ENCODE measurements around the gene PPP6R2.
"Not testable (repeated sequence)": the region's sequence is repeated elsewhere in the genome, so short reads cannot be mapped to it uniquely, and the experiment has no call there.

Gene PPP6R2

DNA sequence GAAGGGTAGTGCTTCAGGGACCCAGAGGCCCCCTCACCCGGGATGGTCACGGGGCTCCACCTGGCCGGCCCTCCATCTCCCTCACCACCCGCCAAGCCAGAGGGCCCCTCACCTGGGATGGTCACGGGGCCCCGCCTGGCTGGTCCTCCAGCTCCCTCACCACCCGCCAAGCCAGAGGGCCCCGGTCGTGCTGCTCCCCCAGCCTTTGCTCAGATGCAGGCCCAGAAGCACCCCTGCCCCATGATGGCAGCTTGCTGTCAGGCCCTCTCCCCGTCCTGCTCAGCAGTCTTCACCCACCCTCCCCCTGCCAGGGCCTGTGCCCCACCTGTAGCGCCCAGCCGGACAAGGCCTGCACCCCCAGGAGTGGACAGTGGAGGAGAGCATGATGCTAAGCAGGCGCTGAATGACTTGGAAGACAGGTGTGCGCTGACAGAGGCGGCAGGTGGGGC lies 23.6 kb upstream of the PPP6R2 start:
- DNase-seq = no peak

DNA sequence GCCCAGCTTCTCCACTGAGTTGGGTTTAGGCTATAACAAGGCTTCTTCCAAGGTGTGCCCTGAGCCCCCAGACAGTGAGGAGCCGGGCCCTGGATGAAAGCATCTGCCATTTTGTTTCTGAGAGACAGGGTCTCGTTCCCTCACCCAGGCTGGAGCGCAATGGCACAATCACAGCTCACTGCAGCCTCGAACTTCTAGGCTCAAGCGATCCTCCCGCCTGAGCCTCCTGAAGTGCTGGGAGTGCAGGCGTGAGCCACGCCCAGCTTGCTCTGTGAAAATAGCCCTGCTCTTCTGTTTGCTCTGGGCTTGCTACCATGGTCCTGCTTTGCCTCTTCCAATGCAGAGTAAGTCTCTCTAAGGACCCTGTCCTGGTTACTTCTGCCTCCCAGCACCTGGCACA lies 23.0 kb upstream of the PPP6R2 start:
- DNase-seq = no peak

GRCh38 chr22:50320671-50321325 lies 22.3 kb upstream of the PPP6R2 start:
- DNase-seq = no peak

DNA sequence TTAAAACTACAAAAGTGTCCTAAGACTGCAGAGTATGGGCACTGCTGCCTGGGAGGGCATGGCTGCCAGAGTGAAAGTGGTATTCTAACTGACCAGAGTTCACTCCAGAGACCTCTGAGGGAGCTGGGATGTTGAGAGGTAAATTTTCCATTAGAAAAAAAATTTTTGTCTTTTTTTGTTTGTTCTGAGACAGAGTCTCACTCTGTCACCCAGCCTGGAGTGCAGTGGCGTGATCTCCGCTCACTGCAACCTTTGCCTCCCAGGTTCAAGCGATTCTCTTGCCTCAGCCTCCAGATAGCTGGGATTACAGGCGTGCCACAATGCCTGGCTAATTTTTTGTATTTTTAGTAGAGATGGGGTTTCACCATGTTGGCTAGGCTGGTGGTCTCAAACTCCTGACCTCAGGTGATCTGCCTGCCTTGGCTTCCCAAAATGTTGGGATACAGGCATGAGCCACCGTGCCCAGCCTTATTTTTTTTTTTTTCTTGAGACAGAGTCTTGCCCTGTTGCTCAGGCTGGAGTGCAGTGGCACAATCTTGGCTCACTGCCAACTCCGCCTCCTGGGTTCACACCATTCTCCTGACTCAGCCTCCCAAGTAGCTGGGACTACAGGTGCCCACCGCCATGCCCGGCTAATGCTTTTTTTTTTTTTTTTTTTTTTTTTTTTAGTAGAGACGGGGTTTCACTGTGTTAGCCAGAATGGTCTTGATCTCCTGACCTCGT lies 20.6 kb upstream of the PPP6R2 start:
- not testable (repeated sequence) for DNase-seq

GRCh38 chr22:50323900-50324299 lies 19.2 kb upstream of the PPP6R2 start:
- no peak for DNase-seq

DNA sequence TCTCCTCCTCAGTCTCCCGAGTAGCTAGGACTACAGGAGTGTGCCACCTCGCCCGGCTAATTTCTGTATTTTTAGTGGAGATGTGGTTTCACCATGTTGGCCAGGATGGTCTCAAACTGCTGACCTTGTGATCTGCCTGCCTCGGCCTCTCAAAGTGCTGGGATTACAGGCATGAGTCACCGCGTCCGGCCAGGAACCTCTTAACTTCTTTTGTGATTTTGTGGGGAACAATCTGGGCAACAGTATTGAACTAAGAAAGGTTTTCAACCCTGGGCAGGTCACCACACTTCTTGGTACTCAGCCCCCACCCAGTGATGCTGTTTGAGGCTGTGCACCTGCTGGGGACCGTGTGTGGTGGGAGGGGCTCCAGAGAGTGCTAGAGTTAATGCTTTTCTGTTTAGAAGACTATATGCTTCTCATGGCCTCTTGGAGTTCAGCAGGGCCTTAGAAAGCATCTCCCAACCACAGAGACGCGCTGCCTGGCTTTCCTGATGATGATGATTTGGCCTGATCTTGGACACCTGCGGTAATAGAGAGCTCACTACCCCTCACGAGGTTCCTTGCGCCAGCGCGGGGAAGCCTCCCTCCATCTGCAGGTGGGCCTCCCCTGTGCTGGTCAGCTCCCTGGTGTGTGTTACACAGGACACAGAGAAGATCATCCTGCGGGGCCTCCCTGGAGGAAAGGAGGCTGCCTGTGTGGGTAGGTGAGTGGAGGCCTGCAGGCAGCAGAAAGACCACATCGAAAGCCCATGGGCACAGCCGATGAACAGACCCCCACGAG lies 17.5 kb upstream of the PPP6R2 start:
- no peak for DNase-seq

GRCh38 chr22:50326225-50326955 lies 16.7 kb upstream of the PPP6R2 start:
- DNase-seq = no peak

- DNase-seq = peak; percentile 61 to 75
Measured at GRCh38 chr22:50326956-50327710, 16.0 kb upstream of the PPP6R2 start, which contains the start of gene DENND6B. Gene DENND6B, minus strand, starts transcription at chr22:50327012. Its CDS starts 24 bp downstream, at chr22:50326988.

DNA sequence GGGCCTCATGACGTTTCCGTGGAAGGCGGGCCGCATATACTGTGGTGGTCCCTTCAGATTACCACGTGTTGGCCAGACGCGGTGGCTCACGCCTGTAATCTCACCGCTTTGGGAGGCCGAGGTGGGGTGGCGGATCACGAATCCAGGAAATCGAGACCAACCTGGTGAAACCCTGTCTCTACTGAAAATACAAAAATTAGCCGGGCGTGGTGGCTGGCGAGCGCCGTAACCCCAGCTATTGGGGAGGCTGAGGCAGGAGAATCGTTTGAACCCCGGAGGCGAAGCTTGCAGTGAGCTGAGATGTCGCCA lies 15.5 kb upstream of the PPP6R2 start:
- DNase-seq = no peak

- DNase-seq = no peak
Measured at GRCh38 chr22:50329236-50329635, 13.9 kb upstream of the PPP6R2 start.

DNA sequence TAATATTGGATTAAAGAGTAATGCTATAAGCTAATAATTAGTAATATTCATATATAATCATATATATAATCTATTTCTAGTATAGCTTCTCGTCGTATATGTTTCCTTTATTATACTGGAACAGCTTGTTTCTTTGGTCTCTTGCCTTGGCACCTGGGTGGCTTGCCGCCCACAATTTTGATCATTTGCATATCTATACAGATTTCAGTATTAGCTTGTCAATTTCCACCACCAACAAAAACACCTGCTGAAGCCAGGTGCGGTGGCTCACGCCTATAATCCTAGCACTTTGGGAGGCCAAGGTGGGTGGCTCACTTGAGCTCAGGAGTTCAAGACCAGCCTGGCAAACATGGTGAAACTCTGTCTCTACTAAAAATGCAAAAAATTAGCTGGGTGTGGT lies 8.7 kb upstream of the PPP6R2 start:
- DNase-seq = not testable (repeated sequence)

GRCh38 chr22:50337262-50338041 lies 5.7 kb upstream of the PPP6R2 start:
- DNase-seq = no peak

GRCh38 chr22:50338042-50338573 lies 5.0 kb upstream of the PPP6R2 start:
- DNase-seq = no peak

GRCh38 chr22:50338860-50339462 lies 4.2 kb upstream of the PPP6R2 start:
- no peak for DNase-seq

DNA sequence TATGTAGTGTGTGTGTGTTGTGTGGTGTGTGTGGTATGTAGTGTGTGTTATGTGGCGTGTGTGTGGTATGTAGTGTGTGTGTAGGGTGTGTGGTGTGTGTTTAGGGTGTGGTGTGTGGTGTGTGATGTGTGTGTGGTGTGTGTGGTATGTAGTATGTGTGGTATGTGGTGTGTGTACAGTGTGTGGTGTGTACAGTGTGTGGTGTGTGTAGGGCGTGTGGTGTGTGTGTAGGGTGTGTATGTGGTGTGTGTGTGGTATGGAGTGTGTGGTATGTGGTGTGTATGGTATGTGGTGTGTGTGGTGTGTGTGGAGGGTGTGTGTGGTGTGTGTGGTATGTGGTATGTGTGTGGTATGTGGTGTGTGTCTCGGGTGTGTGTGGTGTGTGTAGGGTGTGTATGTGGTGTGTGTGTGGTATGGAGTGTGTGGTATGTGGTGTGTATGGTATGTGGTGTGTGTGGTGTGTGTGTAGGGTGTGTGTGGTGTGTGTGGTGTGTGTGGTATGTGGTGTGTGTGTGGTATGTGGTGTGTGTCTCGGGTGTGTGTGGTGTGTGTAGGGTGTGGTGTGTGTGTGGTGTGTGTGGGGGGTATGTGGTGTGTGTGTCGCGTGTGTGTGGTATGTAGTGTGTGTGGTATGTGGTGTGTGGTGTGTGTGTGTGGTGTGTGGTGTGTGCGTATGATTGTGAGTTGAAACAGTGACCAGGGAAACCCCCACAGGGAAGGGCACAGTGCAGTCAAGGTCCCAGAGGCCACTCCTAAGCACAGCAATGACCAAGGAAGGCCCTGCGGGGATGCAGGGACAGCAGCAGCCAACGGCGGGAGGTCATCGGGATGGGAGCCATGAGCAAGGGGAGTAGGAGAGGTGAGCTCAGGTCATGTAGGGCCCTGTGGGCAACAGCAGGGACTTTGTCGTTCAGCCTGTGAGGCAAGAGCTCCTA lies 2.9 kb upstream of the PPP6R2 start:
- DNase-seq = no peak

DNA sequence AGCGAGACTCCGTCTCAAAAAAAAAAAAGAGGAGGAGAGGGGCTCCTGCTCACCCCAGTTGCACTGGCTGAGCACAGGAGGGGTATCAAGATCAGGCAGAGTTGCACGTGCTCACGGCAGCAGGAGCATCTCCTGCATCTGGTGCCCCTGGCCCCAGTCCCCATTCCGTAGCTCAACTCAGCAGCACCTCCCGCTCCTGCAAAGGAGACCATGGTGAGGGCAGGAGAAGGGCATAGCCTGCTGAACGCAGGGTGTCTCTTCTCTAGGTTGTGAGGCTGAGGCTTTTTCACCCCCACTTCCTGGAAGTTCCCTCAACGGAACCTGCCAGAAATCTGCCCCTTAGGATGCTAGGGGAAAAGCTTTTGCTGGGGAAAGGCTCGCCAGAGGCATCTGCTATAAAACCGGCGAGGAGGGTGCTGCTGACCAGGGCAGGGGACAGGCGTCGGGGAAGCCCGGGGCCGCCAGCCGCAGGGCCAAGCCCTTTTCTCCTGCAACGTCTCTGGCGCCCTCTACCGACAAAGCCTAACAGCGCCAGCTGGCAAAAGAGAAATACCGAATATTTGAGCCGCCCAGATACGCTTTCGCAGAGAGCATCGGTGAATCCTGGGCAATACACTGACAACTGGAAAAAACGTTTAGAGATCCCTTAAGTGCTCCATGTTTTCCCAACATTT lies 1.0 kb upstream of the PPP6R2 start:
- DNase-seq = peak; percentile 94 to 96

DNA sequence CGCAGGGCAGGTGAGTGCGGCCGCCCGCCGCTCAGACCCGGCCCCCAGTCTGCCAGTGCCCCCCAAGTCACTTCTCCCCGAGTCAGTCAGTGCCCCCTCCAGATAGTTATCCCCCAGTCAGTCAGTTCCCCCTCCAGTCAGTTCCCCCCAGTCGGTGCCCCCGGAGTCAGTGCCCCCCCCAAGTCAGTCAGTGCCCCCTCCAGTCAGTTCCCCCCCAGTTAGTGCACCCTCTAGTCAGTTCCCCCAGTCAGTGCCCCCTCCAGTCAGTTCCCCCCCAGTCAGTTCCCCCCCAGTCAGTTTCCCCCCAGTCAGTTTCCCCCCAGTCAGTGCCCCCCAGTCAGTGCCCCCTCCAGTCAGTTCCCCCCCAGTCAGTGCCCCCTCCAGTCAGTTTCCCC lies 411 bp downstream of the PPP6R2 start:
- no peak for DNase-seq

DNA sequence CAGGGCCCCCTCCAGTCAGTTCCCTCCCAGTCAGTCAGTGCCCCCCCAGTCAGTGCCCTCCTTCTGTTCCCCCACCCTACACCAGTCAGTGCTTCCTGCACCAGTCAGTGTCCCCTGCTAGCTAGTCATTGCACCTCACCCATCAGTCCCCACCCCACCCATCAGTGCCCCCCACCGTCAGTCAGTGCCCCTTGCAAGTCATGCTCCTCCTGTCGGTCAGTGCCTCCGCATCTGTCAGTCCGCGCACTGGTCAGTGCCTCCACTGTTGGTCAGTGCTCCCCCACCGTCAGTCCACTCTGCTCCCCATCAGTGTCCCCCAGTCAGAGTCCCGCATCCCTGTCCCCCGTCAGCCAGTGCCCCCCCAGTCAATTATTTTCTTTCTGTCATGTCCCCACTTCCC lies 3.3 kb downstream of the PPP6R2 start:
- no peak for DNase-seq

- no peak for DNase-seq
Measured at GRCh38 chr22:50347157-50347556, 4.0 kb downstream of the PPP6R2 start.

Data from stimulated activated CD4-positive, alpha-beta T cell treated with anti-CD3 and anti-CD28 coated beads, Interleukin-2, amount 100 ng/mL, for 48 hours (primary cell).